Tibial nerve (tissue), 3 donors: ENCODE data around the gene DLG1.

Source experiments
- CTCF ChIP-seq, 5 experiments: fragments of 200-600 bp in 3 of 5; fragments of 450-650 bp in 2 of 5; sonication (generic) in 3 of 5; IDR thresholded peaks; one replicate each; pipeline ENCODE4 v1.5.1; 2016 to 2019; ENCODE audit warnings: antibody characterized with exemption in 5 of 5, mild to moderate bottlenecking in 3 of 5, moderate library complexity in 2 of 5
- POLR2A ChIP-seq, 2 donors: fragments of 450-650 bp; IDR thresholded peaks; one replicate each; pipeline ENCODE4 v1.6.1; 2017; ENCODE audit warnings: antibody characterized with exemption in 2 of 2, mild to moderate bottlenecking in 2 of 2, moderate library complexity in 2 of 2

GRCh38 chr3:197169028-197169427, 129.4 kb downstream of the DLG1 start:
- TF ChIP-seq CTCF (IDR thresholded peaks at IDR 0.05) (no peak), POLR2A (IDR thresholded peaks at IDR 0.05) (no peak)
